NCI-H460 (cell line): Measurements from ENCODE around the gene ABHD2. TPM values are rescaled to one million over a fixed set of nuclear protein-coding genes. Genes with fewer than 3 reads are reported as not detected.

Experiments
- DNase-seq: peaks from one replicate; pipeline ENCODE4 v3.0.0-alpha.2; 2016; ENCODE audit warnings: low read depth; ENCODE audit errors: extremely low read depth
- total RNA-seq: library from RNA; depleted of rRNA; stranded (reverse); fragments of >200 nt; shearing (Covaris generic); gene quantifications from 2 replicates; pipeline ENCODE4 v1.2.3, GENCODE V29; 2014

Gene ABHD2
- total RNA-seq, 1 experiment from 2014 or later = 21.0 TPM

DNA sequence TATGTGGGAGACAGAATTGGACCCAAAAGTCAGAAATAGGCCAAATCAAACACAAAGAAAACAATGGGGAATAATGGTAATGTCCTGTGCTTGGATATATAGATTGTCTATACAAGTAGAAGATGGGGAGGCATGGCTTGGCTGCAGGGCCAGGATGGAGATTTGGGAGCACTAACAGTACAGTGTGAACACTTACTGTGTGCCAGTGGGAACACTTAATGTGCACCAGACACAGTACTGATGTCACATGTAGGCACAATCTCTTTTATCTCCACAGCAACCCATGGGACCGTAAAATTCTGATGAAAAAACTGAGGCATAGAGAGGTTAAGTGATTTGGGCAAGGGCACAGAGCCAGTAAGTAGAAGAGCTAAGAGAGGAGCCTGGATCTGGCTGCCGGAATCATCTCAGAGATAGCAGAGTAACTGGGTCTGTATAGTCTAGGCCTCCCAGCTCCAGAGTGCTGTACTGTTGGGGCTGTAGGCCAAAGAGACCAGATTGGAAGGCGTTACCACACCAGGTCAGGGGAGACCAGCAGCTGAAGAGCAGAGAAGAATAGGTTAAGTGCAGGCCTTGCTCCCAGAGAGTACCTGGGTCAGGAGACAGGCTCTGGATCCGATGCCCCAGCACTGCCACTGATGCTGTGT lies 69.8 kb downstream of the ABHD2 start:
- DNase-seq = no peak

DNA sequence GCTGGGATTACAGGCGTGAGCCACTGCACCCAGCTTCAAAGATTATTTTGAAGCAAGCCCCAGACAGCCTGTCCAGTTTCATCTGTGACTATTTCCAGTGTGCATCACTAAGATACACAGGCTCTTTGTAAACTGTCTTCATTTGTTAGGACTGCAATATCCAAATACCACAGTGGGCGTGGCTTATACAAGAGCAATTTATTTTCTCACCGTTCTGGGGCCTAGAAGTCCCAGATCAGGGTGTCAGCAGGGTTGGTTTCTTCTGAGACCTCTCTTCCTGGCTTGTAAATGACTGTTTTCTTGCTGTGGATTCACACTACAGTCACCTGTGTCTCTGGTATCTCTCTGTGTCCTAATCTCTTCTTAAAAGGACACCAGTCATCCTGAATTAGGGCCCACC lies 73.4 kb downstream of the ABHD2 start:
- DNase-seq = no peak

DNA sequence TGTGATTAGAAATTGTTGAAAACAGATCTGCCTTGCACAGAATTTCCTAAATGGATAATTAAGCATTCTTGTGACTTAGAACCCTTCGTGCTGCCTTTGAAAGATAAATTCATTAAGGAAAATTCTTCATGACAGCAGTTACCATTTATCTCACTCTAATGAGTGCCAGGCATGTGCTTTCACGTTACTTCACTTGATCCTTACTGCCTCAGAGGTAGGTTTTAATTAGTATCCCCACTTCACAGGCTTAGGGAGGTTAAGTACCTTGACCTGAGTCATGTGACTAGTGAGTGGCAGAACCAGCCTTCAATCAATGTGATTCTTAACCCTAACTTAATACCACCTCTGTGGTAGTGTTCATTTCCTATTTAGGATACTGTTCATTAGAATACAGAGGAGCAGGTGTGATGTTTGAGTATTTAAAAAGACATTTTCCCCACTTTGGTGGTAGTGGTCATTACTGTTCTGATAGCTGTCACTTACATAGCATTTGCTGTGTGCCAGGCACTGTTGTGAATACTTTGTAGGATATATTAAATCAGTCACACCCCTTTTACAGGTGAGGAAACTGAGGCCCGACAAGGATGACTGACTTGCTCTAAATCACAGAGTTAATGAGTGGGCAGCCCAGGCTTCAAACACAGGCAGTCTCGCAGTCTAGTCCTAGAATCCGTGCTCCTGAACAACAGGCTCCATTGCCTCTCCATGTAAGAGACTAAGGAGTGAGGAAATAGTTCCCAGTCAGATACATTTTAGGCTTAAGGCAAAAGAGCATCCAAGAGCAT lies 75.2 kb downstream of the ABHD2 start:
- no peak for DNase-seq

DNA sequence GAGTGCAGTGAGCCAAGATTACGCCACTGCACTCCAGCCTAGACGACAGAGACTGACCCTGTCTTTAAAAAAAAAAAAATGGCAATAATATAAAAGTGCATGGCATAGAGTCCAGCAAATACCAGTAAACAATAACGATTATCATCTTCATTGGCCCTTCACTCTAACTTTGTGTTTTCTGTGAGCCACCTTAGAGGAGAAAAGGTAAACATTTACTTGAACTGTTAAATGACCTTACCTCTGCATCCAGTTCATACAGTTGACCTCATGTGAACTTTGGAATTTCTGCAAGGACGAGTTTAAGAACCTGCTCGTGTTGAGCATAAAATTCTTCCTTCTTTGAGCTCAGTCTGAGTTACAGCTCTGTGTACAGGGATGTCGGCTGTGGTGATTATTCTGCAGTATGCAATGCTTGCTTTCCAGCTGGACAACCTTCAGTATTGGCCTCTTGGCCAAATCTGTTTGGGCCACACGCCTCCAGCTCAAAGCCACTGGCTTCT lies 76.5 kb downstream of the ABHD2 start:
- DNase-seq = no peak

DNA sequence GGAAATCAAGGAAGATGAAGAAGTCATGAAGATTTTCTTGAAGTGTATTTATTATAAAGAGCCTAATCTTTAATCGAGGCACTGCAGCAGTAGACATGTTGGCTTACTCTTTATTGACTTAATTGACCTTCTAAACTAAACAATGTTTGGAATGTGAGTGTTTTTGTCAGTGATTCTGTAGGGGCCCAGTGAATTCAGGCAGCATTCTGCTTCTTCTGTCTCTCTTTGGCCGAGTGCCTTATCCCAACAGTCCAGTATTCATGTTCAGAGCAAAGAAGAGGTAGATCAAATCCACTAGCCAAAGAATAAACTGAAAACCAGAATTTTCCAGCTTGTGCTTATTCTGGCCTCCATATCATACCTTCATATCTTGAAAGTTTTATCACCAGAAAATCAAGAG lies 77.4 kb downstream of the ABHD2 start:
- no peak for DNase-seq

DNA sequence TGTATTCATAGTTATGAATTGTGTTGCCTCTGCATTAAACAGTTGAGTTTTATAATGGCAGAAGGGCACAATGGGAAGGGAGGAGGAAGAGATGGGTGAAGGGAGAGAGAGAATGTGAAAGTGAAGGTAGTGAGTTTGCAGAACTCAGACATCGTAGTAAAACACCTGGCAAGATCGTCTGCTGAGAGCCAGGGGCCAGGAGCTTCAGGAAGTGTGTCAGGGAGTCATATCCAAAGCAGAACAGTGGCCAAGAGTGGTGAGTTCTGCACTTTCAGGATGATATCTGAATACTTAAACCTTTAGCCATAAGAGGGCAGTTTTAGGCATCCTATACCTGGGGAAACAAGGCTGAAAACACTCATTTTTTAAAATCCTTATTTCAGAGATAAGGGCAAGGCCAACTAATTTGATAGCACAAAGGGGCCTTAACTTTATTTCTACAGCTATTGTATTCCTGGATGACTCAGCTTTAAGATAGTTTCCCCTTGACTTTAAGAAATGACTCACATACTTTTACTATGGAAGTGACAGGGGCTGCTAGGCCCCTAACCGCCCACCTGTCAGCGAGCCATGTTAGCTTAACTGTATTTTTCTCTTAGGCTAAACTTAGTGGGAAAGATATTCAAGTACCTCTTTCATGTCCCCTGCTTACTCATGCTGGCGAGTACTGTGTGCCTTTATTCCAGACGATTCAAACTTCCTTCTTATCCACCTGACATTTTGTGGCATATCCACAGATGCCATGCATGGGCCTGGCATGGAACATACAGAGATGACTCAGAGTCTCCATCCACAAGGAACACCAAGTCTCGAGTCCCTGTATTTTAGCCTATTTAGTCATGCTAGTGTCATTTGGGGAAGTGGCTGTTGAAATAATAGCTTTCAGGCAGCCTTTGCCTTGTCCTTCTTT lies 79.3 kb downstream of the ABHD2 start:
- no peak for DNase-seq

DNA sequence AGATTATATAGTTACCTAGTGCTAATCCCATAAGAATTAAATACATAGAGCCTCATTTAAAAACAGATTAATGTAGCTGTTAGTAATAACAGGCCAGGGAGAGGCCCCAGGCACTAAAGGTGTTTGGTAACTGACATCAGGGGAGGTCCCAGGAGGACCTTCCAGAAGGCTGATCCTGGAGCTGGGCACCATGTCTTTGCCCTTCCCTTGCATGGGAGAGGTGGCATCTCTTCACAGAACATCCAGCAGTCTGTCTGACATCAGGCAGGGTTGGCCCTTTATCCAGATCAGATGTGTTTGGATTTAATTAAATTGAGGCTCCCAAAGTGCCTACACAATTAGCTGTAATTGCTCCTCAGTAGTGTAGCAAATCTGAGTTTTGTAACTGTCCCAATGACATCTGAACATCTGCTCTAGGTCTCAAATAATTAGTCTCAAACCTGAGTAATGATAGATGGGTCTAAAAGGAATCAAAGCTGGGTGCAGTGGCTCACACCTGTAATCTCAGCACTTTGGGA lies 80.1 kb downstream of the ABHD2 start:
- no peak for DNase-seq

DNA sequence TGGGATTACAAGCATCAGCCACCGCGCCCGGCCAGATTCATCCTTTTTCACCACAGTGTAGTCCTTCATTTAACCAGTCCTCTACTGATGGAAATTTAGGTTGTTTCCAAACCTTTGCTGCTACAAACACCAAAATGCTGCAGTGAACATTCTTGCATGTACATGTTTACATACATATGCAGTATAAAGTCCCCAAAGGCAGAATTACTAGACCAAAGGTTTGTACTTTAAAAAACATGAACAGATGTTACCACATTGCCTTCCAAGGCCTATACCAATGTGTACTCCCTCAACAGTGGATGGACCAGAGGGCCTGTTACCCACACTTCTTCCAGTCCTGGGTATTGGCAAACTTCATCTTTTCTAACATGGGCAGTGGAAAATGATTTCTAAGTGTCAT lies 82.1 kb downstream of the ABHD2 start:
- no peak for DNase-seq

DNA sequence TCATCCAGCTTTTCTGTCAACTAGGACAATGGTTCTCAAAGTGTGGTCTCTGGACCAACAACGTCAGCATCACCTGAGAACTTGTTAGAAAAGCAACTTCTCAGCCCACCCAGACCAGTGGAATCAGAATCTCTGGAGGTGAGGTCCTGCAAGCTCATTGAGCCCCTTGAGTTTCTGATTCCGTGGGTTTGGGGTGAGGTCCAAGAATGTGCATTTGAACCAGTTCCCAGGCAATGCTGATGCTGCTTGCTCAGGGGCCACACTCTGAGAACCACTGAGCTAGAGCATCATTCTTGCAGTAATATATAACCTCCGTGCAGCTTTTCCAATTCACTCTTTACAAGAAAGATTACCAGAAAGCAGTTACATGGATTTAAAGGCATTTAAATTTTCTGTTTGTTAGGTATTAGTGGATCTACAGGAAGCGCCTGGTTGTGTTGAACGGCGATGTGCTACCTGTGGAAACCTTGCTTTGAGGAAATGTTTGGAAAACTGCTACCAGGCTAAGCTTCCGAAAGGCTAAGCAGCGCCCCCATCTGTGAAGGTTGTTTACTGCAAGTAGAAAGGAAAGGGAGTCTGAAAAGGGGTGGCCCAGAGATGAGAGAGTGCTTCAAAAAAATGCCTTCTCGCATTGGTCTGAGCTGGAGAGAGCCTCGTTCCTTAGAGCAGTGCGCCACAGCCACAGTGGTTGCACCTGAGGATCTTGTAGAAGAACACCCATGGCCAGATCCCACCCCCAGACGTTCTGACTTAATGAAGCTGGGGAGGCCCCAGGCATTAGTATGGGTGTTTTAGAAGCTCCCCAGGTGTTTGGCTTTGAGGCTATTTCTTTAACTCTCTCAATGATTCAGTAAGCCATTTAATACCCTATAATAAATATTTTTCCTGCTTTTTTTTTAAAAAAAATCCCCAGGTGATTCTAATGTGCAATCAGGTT lies 83.1 kb downstream of the ABHD2 start:
- peak; percentile 62 for DNase-seq

DNA sequence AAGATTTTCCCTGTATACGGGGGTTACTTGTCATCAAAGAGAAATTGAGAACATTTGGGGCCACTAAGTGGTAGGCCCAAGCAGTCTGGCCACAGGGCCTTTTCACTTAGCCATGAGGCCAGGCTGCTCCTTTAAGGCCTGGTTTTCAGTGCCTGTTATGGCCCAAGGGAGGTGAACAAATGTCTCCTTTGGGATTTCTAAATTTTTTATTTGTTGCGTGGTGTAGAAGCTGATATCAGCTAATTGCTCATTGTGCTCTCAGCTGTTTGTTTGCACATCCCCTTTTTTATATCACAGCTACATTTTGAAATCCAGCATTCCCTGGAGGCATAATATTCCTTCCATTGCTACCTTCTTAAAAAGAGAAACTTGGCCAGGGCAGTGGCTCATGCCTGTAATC lies 84.7 kb downstream of the ABHD2 start:
- no peak for DNase-seq

DNA sequence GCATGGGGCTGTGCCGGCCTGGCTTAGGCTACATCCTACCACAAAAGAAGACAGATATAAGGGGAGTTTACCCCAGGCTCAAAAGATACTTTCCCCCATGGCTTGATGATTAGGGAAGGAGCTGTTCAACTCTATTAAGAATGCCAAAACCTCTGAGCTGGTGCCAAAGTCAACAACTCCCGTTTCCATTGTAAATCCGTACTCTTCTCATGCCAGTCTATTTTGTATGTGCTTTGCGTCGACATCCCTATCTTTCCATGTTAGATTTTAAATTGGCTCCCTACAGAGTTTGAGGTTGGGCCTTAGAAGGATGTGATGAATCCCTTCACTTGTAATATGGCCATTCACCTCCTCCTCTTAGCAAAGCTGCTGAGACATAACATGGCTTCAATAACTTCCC lies 86.2 kb downstream of the ABHD2 start:
- no peak for DNase-seq

DNA sequence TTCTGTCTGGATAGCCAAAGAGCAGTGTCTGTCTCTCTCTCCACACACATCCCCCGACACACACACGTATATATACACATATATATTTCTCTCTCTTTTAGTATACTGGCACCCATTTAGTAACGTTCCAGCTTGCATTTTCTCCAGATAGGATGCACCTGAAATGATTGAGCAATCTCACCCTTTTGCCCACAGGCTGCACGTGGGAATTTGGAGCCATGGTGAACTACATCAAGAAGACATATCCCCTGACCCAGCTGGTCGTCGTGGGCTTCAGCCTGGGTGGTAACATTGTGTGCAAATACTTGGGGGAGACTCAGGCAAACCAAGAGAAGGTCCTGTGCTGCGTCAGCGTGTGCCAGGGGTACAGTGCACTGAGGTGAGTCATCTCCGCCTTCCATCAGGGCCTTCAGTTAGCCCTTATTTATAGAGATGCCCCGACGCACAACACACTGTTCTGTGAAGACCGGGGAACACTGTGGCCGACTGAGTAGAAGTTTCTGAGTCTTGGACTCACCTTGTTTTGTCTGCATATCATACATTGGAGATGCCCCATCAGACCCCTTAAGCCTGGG lies 87.4 kb downstream of the ABHD2 start:
- no peak for DNase-seq

DNA sequence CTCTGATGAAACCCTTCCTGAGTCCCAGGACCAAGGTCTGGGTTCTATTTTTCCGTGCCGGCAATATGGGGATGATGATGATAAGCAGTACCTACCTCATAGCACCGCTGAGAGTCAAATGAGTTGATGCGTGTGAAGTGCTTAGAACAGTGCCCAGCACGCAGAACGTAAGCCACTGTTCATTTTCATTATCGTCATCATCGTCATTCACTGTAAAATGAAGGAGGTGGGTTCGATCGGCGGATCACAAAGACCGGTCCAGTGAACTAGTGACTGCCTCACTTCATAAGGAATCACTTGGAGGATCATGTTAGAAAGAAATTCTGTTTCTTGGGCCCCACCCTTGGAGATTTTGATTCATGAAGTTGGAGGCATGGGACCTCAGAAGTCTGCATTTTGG lies 88.9 kb downstream of the ABHD2 start:
- DNase-seq = no peak

DNA sequence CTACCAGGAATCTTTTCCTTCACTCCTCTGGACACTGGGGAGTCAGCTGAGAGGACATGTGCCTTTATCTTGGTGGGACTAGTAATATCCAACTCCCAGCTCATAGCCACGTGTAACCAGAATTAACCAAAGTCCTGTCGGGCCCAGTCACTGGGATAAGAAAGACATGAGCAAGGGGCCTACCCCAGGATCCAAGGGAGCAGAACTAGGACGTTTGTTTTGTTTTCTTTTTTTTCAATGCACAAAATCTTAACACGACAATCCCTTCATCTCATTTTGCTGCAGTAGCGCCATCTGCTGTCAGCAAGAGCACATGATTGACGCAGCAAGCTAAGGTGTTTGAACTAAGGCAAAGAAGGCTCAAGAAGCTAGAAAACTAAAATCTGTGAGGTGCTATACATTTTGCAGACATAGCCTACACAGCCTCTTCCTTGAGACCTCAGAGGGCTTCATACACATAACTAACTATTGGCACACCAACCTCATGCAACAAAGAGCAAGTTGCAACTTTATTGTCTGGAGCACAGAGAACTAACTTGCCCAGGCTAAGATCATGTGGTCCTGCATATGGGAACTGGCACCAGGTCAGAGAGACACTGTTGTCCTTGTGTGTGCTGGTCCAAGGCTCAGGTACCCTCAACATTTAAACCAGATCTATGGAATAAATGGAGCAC lies 89.5 kb downstream of the ABHD2 start:
- DNase-seq = peak; percentile 70

DNA sequence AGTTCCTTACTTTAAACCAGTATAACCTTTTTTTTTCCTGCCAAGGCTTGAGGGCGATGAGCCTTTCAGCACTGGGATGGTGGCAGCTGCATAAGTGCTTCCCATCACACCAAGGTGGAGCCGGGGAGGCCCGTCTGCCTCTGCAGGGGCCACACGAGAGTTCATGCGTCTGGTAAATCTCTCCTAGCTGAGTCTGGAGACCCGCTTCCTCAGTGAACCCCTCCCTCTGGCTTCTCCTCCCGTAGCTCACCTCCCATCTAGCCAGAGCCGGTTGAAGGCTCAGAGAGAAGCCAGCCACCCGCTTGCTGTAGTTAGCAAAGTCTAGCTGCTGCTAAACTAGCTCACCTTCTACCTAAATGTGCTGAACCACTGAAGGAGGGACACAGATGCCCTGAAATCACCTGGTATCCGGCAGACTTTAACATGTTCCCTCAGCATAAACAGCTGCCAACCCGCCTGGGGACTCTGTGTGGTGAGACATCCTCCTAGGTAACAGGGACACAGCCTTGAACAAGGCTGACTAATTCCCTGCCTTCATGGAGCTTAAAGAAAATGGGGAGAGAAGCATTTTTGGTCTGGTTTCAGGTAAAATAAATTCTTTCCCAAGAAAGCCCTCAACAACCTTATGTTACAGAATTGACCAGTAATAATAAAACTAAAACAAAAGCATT lies 90.2 kb downstream of the ABHD2 start:
- no peak for DNase-seq

DNA sequence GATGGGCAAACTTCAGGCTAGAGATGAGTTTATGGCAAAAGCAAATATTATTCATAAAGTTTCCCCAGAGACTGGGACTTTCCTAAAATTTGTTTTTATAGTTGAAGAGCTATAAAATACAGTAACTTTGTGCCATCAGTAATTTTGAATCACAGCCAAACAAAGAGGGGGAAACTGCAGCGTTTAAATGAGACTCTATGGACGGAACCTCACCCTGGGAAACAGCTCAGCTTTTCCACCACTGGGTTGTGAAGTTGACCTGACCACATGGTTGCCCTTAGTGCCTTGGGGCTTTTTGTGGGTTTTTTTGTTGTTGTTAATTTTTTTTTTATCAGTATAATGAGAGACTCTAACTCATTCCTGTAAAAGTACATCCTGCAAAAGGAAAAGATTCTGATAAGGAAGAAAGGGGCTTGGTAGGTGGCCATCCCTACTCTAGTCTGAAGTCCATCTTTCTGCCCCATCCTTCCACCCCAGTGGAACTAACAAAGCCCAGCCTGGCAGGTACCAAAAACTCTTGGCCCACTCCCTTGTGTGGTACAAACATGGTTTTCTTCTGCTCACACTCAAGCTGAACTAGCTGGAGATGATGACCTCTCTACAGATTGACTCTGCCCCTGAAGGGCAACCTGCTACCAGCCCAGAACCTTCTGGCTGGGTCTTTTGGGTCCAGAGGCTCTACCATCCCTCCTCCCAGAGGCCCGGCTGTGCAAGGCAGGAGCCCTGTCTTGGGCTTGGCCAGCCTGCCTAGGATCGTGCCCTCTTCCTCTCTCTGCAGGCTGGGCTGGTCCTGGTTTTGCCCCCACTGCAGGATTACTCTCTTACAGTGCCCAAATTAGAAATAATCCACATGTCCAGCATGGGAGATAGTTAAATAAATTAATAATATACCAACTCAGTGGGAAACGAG lies 92.0 kb downstream of the ABHD2 start:
- no peak for DNase-seq

DNA sequence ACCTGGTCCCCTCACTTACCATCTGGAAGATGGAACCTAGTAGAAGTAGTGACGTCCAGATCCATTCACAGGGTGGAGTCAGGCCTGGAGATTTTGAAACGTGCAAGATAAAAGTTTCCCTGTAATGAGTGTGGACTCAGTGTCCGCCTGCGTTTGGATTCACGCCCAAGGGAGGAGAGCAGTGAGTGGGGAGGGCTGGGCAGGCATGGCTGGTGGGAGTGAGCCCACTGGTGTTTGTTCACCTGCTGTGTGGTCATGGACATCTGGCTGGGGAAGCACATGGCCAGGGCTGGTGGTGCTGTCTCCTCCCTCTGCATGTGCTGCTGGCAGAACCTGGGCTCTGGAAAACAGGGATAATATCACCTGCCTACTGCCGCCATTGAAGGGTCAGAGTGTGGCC lies 96.1 kb downstream of the ABHD2 start:
- no peak for DNase-seq
